ENCODE measurements around the gene UBE2E2. TPM values are rescaled to one million over a fixed set of nuclear protein-coding genes. Genes with fewer than 3 reads are reported as not detected.

Gene UBE2E2
- total RNA-seq, 1 donor from 2014 or later, result 50.8 TPM

DNA sequence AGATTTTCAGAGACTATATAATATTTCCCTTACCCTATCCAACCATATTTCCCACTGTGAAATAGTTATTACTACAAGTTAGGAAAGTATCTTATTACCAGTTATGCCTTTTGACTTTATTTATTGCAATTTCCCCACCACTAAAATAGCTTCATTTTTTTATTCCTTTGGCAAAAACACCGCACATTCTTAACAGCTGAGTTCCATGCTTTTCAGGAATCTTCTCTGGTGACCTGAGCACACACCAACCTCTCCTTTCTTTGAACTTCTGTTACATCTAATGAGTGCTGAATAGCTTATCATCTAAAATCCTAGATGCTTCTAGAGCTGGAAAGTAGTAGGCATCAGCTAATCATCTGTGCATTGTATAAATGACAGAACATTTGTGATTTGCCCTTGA is 99.1 kb downstream of the UBE2E2 start:
- DNase-seq (no peak), ATAC-seq (no peak)
- H3K9me3 ChIP-seq, result no peaks in the 10 kb centered on the region
- peaks cover 21% of the 10 kb centered on the region for H3K4me1 ChIP-seq
- intact Hi-C loops (cut with DNase I), result no loop called here
- H3K4me3 ChIP-seq, result no peak overlapping the region
- no peak overlapping the region for H3K27ac ChIP-seq
- TF ChIP-seq, protein P1, sequence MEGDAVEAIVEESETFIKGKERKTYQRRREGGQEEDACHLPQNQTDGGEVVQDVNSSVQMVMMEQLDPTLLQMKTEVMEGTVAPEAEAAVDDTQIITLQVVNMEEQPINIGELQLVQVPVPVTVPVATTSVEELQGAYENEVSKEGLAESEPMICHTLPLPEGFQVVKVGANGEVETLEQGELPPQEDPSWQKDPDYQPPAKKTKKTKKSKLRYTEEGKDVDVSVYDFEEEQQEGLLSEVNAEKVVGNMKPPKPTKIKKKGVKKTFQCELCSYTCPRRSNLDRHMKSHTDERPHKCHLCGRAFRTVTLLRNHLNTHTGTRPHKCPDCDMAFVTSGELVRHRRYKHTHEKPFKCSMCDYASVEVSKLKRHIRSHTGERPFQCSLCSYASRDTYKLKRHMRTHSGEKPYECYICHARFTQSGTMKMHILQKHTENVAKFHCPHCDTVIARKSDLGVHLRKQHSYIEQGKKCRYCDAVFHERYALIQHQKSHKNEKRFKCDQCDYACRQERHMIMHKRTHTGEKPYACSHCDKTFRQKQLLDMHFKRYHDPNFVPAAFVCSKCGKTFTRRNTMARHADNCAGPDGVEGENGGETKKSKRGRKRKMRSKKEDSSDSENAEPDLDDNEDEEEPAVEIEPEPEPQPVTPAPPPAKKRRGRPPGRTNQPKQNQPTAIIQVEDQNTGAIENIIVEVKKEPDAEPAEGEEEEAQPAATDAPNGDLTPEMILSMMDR (IDR thresholded peaks at IDR 0.05), result no peak
- no peaks in the 10 kb centered on the region for H3K36me3 ChIP-seq
- H3K27me3 ChIP-seq (ENCODE audit: low read depth), result no peaks in the 10 kb centered on the region

DNA sequence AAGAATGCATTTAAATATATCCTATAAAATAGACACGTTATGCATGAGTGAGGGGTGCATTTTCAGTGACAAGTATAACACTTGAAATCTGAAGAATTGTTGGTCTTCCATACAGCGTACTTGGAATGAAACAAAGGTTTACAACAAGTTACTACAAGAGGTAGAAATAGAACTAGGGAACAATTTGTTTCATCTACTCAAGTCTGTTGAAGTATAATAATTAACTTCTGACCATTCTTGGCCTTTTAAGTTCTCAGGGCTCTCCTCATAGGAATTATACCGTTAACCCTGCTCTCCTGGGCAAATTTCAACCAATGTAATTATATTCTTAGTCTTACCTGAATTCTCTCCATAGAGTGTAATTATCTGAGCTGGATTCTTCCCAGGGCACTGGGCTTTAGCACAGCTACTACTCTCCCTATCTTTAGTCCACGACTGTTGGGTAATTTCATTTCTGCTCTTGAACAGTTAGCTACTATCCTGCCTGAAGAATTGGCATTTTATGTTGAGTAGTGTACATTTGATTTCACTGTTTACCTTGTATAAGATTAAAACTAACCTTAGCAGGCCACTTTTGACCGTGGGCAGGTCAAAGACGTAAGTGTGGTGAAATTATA is 100.6 kb downstream of the UBE2E2 start:
- intact Hi-C loops (cut with DNase I), result no loop called here
- no peak overlapping the region for H3K27ac ChIP-seq
- TF ChIP-seq, protein P1 (IDR thresholded peaks at IDR 0.05), result no peak
- ATAC-seq (peak; percentile 30 to 48), DNase-seq (no peak)
- H3K4me3 ChIP-seq, result no peak overlapping the region
- H3K27me3 ChIP-seq (ENCODE audit: low read depth), result no peaks in the 10 kb centered on the region
- H3K36me3 ChIP-seq, result no peaks in the 10 kb centered on the region
- H3K9me3 ChIP-seq, result no peaks in the 10 kb centered on the region
- H3K4me1 ChIP-seq, result peaks cover 21% of the 10 kb centered on the region

DNA sequence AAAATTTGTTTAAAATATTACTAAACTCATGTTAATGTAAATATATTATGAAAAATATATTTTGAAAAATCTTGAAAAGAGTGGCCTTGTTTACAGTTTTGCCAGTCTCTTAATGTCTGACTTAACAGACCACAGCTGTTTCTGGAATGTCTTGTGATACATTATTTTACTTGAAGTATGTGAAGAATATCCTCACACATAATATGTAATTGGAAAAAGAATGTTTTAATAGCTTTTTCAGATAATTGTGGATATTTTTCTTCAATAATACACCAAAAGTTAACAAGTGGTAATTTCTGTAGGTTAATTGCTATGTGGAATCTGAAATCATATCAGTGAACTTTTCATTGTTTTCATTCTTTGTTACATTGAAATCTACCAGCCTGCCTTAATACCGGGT is 101.3 kb downstream of the UBE2E2 start:
- H3K27ac ChIP-seq, result no peak overlapping the region
- ATAC-seq (no peak), DNase-seq (no peak)
- TF ChIP-seq, protein P1 (IDR thresholded peaks at IDR 0.05), result no peak
- H3K27me3 ChIP-seq (ENCODE audit: low read depth), result no peaks in the 10 kb centered on the region
- no peaks in the 10 kb centered on the region for H3K9me3 ChIP-seq
- H3K4me3 ChIP-seq, result no peak overlapping the region
- intact Hi-C loops (cut with DNase I), result no loop called here
- peaks cover 21% of the 10 kb centered on the region for H3K4me1 ChIP-seq
- no peaks in the 10 kb centered on the region for H3K36me3 ChIP-seq

DNA sequence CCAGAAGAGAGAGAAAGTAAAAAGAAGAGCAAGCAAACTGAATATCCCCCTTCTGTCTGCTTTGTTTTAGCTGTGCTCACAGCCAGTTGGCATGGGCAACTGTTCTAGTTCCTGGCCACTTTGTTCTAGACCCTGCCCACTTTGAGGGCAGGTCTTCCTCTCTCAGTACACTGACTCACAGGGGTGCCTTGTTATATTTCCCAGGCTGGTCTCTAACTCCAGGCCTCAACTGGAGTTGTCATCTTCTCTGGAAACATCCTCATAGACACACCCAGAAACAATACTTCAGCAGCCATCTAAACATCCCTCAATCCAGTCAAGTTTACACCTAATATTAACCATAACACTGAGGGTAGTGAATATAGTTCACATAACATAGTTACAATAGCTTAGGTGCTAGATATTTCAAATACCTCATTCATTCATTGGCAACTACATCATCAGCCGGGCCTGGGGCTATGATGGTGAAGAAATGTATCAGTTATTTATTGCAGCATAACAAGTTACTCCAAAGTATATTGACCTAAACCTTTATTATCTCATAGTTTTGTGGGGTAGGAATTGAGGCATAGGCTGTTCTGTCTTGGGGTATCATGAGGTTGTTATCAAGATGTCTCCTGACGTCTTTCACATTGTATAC is 106.0 kb downstream of the UBE2E2 start:
- ATAC-seq, result no peak
- intact Hi-C loops (cut with DNase I), result no loop called here
- H3K27me3 ChIP-seq (ENCODE audit: low read depth), result no peaks in the 10 kb centered on the region
- no peaks in the 10 kb centered on the region for H3K36me3 ChIP-seq
- H3K4me3 ChIP-seq, result no peak overlapping the region
- H3K27ac ChIP-seq, result no peak overlapping the region
- TF ChIP-seq, protein P1 (IDR thresholded peaks at IDR 0.05), result no peak
- no peaks in the 10 kb centered on the region for H3K9me3 ChIP-seq
- no peak for DNase-seq
- H3K4me1 ChIP-seq, result peaks cover 13% of the 10 kb centered on the region

DNA sequence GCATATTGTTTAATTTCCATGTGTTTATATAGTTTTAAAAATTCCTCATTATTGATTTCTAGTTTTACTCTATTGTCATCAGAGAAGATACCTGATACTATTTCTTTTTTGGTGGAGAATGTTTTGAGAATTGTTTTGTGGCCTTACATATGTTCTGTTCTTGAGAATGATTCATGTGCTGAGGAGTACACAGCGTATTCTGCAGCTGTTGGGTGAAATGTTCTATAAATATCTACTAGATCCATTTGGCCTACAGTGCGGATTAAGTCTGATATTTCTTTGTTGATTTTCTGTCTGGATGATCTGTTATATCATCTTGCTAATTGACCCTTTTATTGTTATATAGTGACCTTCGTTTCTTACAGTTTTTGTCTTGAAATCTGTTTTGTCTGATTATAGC is 109.7 kb downstream of the UBE2E2 start:
- no peaks in the 10 kb centered on the region for H3K27me3 ChIP-seq (ENCODE audit: low read depth)
- no peak overlapping the region for H3K27ac ChIP-seq
- H3K36me3 ChIP-seq, result no peaks in the 10 kb centered on the region
- no peak for DNase-seq
- no peak for ATAC-seq
- TF ChIP-seq, protein P1 (IDR thresholded peaks at IDR 0.05), result no peak
- no peak overlapping the region for H3K4me3 ChIP-seq
- no peaks in the 10 kb centered on the region for H3K9me3 ChIP-seq
- intact Hi-C loops (cut with DNase I), result no loop called here
- H3K4me1 ChIP-seq, result no peaks in the 10 kb centered on the region

All from lower lobe of right lung (tissue), 2 donors.